ENCODE results near the gene CBLC. TPM values are rescaled to one million over a fixed set of nuclear protein-coding genes. Genes with fewer than 3 reads are reported as not detected.

The CBLC gene
- total RNA-seq, 2 donors from 2014 or later, result not detected

DNA sequence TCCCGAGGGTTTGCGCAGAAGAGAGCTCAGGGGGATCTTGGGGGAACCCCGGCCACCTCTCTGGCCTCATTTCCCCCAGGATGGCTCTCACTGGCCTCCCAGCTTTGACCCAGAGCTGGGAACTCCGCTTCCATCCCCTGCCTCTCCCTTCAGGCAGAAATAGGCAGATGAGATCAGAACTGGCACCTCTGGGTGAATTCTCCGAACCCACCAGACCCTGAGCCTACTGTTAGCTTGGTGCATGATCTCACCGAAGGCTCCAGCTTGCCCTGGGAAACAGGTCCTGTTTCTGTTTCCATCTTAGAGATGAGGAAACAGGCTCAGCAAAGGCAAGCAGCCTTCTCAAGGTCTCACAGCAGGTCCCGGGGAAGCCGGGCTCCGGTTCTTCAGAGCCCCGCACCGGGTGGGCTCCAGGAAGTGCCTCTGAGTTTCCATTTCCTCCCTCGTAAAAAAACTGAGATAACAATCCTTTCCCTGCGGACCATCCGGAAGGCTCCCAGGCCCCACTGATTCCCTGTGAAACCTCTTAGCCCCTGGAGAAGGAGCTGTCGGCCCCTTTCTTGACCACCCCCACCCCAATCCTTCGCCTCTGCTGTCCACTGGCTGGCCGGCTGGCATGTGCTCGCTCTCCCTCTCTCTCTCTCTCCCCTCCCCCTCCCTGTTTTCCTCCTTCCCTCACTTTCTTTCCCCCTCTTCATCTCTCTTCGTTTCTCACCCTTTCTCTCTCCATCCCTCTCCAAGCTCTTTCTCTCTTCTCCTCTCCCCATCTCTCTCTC lies 70.5 kb downstream of the CBLC start:
- no peak overlapping the region for H3K27ac Mint-ChIP-seq
- no peaks in the 10 kb centered on the region for H3K9me3 Mint-ChIP-seq
- ATAC-seq, result no peak
- DNase-seq (ENCODE audit: low spot score in 2 of 2), result no peak
- H3K36me3 Mint-ChIP-seq, result peaks cover 0 to 5% of the 10 kb centered on the region in 2 donors

GRCh38 chr19:44848812-44849447 lies 71.2 kb downstream of the CBLC start:
- Mint-ChIP-seq H3K27ac (no peak overlapping the region), H3K9me3 (no peaks in the 10 kb centered on the region), H3K36me3 (peaks cover 0 to 5% of the 10 kb centered on the region in 2 donors)
- ATAC-seq, result no peak
- no peak for DNase-seq (ENCODE audit: low spot score in 2 of 2)

Other genes with a start within 250 kb of the CBLC start
- not detected for gene CEACAM20, start 248.2 kb upstream of the CBLC start, total RNA-seq
- gene IGSF23, start 164.3 kb upstream of the CBLC start, total RNA-seq, result not detected
- gene PVR, start 134.0 kb upstream of the CBLC start, total RNA-seq, result 10 to 100 TPM; 18.2 to 23.4 TPM
- 1 to 10 TPM; 2.2 to 2.5 TPM for gene CEACAM19, start 106.4 kb upstream of the CBLC start, total RNA-seq
- not detected for gene CEACAM16, start 78.7 kb upstream of the CBLC start, total RNA-seq
- 100 to 1,000 TPM in 1 of 2 donors, 10 to 100 TPM in 1; 83.8 to 124 TPM for gene BCL3, start 29.2 kb upstream of the CBLC start, total RNA-seq
- gene BCAM, start 31.2 kb downstream of the CBLC start, total RNA-seq, result under 1 TPM in 1 of 2 donors, not detected in 1; 0.31 TPM
- under 1 TPM; 0.89 to 0.98 TPM for gene NECTIN2, start 68.4 kb downstream of the CBLC start, total RNA-seq
- gene TOMM40, start 113.4 kb downstream of the CBLC start, total RNA-seq, result 100 to 1,000 TPM in 1 of 2 donors, 10 to 100 TPM in 1; 38.2 to 120 TPM
- 1 to 10 TPM in 1 of 2 donors, under 1 TPM in 1; 0.80 to 2.9 TPM for gene APOE, start 127.9 kb downstream of the CBLC start, total RNA-seq
- gene APOC1, start 136.7 kb downstream of the CBLC start, total RNA-seq, result under 1 TPM in 1 of 2 donors, not detected in 1; 0.61 TPM
- not detected for gene APOC4, start 164.3 kb downstream of the CBLC start, total RNA-seq
- gene APOC2, start 168.2 kb downstream of the CBLC start, total RNA-seq, result not detected
- gene CLPTM1, start 177.5 kb downstream of the CBLC start, total RNA-seq, result 10 to 100 TPM; 54.0 to 58.5 TPM
- gene RELB, start 223.6 kb downstream of the CBLC start, total RNA-seq, result 10 to 100 TPM; 31.7 to 56.5 TPM

Data from activated naive CD4-positive, alpha-beta T cell treated with anti-CD3 and anti-CD28 coated beads, Interleukin-2, amount 50 U/mL, for 72 hours (primary cell).